HepG2 (cell line): ENCODE results near the gene CFAP43.

Source experiments
- MAZ ChIP-seq, 2 experiments: sonication (generic) in 1 of 2; formaldehyde crosslinking in 1 of 2; IDR thresholded peaks; 2 replicates each; pipeline versions ENCODE4 v1.5.0 to v1.6.1; 2012 to 2020; ENCODE audit warnings: low read depth in 2 of 2, mild to moderate bottlenecking in 2 of 2, borderline replicate concordance in 1 of 2, improper control_type of control experiment in 1 of 2, low read length in 1 of 2, missing genetic modification reagents in 1 of 2, moderate library complexity in 1 of 2
- TBX3 ChIP-seq: fragments of 450-650 bp; IDR thresholded peaks from 2 replicates; pipeline ENCODE4 v1.6.1; 2017; ENCODE audit warnings: antibody characterized with exemption, mild to moderate bottlenecking, inconsistent platforms, borderline replicate concordance
- ZNF343 ChIP-seq: sonication (generic); formaldehyde crosslinking; IDR thresholded peaks from 2 replicates; pipeline ENCODE4 v1.4.0; 2020; ENCODE audit warnings: mild to moderate bottlenecking, missing genetic modification reagents
- TF ChIP-seq, protein P1 (sequence below): sonication (generic); formaldehyde crosslinking; IDR thresholded peaks from 2 replicates; pipeline ENCODE4 v1.4.0; 2020; ENCODE audit warnings: mild to moderate bottlenecking, missing genetic modification reagents

DNA sequence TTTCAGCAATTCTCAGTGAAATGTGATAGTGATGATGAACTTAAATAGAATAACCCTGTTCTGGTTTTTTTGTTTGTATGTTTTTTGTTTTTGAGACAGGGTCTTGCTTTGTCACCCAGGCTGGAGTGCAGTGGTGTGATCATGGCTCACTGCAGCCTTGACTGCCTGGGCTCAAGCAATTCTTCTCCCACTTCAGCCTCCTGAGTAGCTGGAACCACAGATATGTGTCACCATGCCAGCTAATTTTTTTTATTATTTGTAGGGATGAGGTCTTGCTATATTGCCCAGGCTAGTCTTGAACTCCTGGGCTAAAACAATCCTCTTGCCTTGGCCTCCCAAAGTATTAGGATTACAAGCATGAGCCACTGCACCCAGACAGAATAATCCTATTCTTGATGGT is 132.2 kb downstream of the CFAP43 start:
- TF ChIP-seq TBX3 (no peak), ZNF343 (CRISPR knock-in tag) (no peak), MAZ (IDR thresholded peaks at IDR 0.05; ENCODE audit: borderline replicate concordance, low read depth, low read length) (no peak), MAZ (CRISPR knock-in tag; IDR thresholded peaks at IDR 0.05; ENCODE audit: low read depth) (no peak)
- TF ChIP-seq, protein P1, sequence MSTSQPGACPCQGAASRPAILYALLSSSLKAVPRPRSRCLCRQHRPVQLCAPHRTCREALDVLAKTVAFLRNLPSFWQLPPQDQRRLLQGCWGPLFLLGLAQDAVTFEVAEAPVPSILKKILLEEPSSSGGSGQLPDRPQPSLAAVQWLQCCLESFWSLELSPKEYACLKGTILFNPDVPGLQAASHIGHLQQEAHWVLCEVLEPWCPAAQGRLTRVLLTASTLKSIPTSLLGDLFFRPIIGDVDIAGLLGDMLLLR (CRISPR knock-in tag), result no peak
